ENCODE results near the gene SLC36A3. TPM values are rescaled to one million over a fixed set of nuclear protein-coding genes. Genes with fewer than 3 reads are reported as not detected.

The SLC36A3 gene
- polyA plus RNA-seq (2013, experiment 1 of 2) = not detected
- polyA plus RNA-seq (2013, experiment 2 of 2) = not detected

DNA sequence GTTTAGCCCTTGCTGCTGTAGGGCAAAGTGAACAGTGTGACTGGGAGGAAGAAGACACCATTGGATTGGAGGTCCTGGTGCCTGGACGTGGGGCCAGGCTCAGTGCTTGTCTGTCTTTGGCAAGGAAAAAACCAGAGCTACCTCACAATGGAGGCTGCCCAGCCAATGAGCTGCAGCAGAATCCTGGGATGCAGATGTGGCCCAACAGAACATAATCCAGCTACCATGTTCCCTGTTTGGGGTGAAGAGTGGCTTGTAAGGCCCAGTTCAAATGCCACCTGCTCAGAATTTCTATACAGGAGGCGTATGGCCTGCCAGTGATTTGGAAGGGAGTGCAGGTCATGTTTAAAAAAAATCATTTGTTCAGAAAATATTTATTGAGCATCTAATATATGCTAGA, at the start of gene SLC36A3:
Gene SLC36A3, minus strand, starts transcription at position 101 of the 400 bp plus-strand sequence. CDS start 412 bp downstream, outside the sequence.
- no peak within 1 kb of the TSS for H2BK5ac ChIP-seq (ENCODE audit: low read length)
- no peak within 1 kb of the TSS for H3K4ac ChIP-seq (ENCODE audit: low read length)
- H3K9ac ChIP-seq (ENCODE audit: low read depth, low read length, poor library complexity) = no peak within 1 kb of the TSS
- H3K14ac ChIP-seq (ENCODE audit: low read length) = no peak within 1 kb of the TSS
- peaks cover 0 to 3% (median 0%) of the 10 kb centered on the region in 3 experiments for H3K27me3 ChIP-seq (ENCODE audit: control insufficient read depth in 3 of 3, insufficient read depth in 3 of 3, low read depth in 1 of 3, low read length in 3 of 3)
- H3K23ac ChIP-seq (ENCODE audit: low read depth, low read length, poor library complexity) = peak within 1 kb of the TSS; percentile 29
- H2BK12ac ChIP-seq (ENCODE audit: low read length) = peak within 1 kb of the TSS; percentile 41
- no CpG with 5 or more reads among the region's 2 CpGs for WGBS, 2 donors (ENCODE audit: extremely low coverage in 2 of 2, insufficient read length in 2 of 2, insufficient replicate concordance in 1 of 2)
- no peak within 1 kb of the TSS for H3K4me2 ChIP-seq (ENCODE audit: insufficient read depth, low read length, poor library complexity, severe bottlenecking)
- no peak within 1 kb of the TSS for H2AFZ ChIP-seq (ENCODE audit: low read length)
- H3K9me3 ChIP-seq (replicated peaks in 1 of 2; ENCODE audit: control insufficient read depth in 2 of 2, insufficient read depth in 1 of 2, low read depth in 1 of 2, low read length in 2 of 2) = peaks cover 0 to 4% of the 10 kb centered on the region in 2 donors
- H3K18ac ChIP-seq (ENCODE audit: low read length) = peak within 1 kb of the TSS; percentile 35
- peak within 1 kb of the TSS; percentile 74 for H2AK5ac ChIP-seq (ENCODE audit: low read depth, low read length)
- H3K79me1 ChIP-seq (ENCODE audit: low read depth, low read length) = no peaks in the 10 kb centered on the region
- H3K4me3 ChIP-seq (ENCODE audit: low read length in 2 of 2) = no peak within 1 kb of the TSS
- peaks cover 0 to 3% of the 10 kb centered on the region in 2 donors for H3K4me1 ChIP-seq (ENCODE audit: control insufficient read depth in 2 of 2, insufficient read depth in 1 of 2, low read depth in 1 of 2, low read length in 2 of 2)
- H3K36me3 ChIP-seq (replicated peaks in 1 of 2; ENCODE audit: control insufficient read depth in 2 of 2, insufficient read depth in 2 of 2, low read length in 2 of 2) = peaks cover 0 to 1% of the 10 kb centered on the region in 2 donors
- H3K27ac ChIP-seq (replicated peaks; ENCODE audit: low read length) = no peak within 1 kb of the TSS
- no peak within 1 kb of the TSS for H4K8ac ChIP-seq (ENCODE audit: low read depth, low read length)
- no peak for DNase-seq (ENCODE audit: low spot score)
- no peak within 1 kb of the TSS for H4K91ac ChIP-seq (ENCODE audit: low read depth, low read length, poor library complexity)
- H2BK15ac ChIP-seq (ENCODE audit: low read length) = peak within 1 kb of the TSS; percentile 5
- H2BK120ac ChIP-seq (ENCODE audit: low read depth, low read length) = no peak within 1 kb of the TSS

DNA sequence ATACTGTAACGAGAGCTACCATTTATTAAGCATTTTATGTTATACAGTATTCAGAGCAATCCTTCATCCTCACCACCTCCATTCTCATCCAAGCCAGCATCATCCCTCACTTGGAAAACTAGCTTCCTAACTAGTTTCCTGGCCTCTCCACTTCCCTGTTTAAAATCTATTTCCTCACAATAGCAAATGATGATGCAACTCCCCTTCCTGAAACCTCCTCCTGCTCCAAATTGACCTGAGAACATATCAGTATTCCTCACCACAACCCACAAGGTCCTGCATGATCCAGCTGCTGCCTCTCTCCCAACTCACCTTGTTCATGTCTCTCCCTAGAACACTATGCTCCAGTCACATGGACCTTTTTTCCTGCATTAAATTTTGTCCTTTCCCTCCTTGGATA, 48.1 kb upstream of the SLC36A3 start:
- H2BK5ac ChIP-seq (ENCODE audit: low read length) = no peak overlapping the region

DNA sequence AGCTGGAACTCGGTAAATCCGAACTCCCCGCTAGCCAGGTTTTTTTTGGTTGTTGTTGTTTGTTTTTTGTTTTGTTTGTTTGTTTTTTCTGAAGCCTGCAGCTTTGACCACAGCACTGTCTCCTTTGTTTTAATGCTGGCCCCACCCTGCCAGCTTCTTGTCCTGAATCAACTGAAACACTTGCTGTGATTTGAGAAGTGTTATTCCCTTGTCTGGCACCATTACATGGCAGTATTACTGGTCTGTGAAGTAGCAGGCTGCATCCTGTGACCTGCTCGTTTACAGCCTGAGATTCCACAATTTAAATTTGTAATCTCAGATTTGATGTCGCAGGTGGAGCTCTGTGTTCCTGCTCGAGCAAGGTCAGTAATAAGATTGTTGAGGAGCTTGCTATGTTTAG, 45.2 kb upstream of the SLC36A3 start:
- Histone ChIP-seq H3K9ac (ENCODE audit: low read depth, low read length, poor library complexity) (no peak overlapping the region), H3K23ac (ENCODE audit: low read depth, low read length, poor library complexity) (no peak overlapping the region), H3K79me1 (ENCODE audit: low read depth, low read length) (no peaks in the 10 kb centered on the region), H3K27ac (replicated peaks; ENCODE audit: low read length) (no peak overlapping the region), H3K14ac (ENCODE audit: low read length) (no peak overlapping the region), H2BK15ac (ENCODE audit: low read length) (no peak overlapping the region), H4K91ac (ENCODE audit: low read depth, low read length, poor library complexity) (no peak overlapping the region), H4K8ac (ENCODE audit: low read depth, low read length) (no peak overlapping the region), H3K4me2 (ENCODE audit: insufficient read depth, low read length, poor library complexity, severe bottlenecking) (no peak overlapping the region), H3K18ac (ENCODE audit: low read length) (no peak overlapping the region), H3K9me3 (replicated peaks in 1 of 2; ENCODE audit: control insufficient read depth in 2 of 2, insufficient read depth in 1 of 2, low read depth in 1 of 2, low read length in 2 of 2) (no peaks in the 10 kb centered on the region), H3K4me3 (ENCODE audit: low read length in 2 of 2) (no peak overlapping the region), H3K27me3 (ENCODE audit: control insufficient read depth in 3 of 3, insufficient read depth in 3 of 3, low read depth in 1 of 3, low read length in 3 of 3) (peaks cover 0 to 39% (median 0%) of the 10 kb centered on the region in 3 experiments), H3K4ac (ENCODE audit: low read length) (no peak overlapping the region), H3K36me3 (replicated peaks in 1 of 2; ENCODE audit: control insufficient read depth in 2 of 2, insufficient read depth in 2 of 2, low read length in 2 of 2) (no peaks in the 10 kb centered on the region), H3K4me1 (ENCODE audit: control insufficient read depth in 2 of 2, insufficient read depth in 1 of 2, low read depth in 1 of 2, low read length in 2 of 2) (peaks cover 0 to 15% of the 10 kb centered on the region in 2 donors), H2BK5ac (ENCODE audit: low read length) (no peak overlapping the region), H2BK12ac (ENCODE audit: low read length) (no peak overlapping the region), H2AFZ (ENCODE audit: low read length) (no peak overlapping the region), H2BK120ac (ENCODE audit: low read depth, low read length) (no peak overlapping the region), H2AK5ac (ENCODE audit: low read depth, low read length) (no peak overlapping the region)
- no peak for DNase-seq (ENCODE audit: low spot score)
- WGBS, 2 donors (ENCODE audit: extremely low coverage in 2 of 2, insufficient read length in 2 of 2, insufficient replicate concordance in 1 of 2) = no CpG with 5 or more reads among the region's 6 CpGs

More for the DNA sequence above, 48.1 kb upstream of the SLC36A3 start:
- no peaks in the 10 kb centered on the region for H3K9me3 ChIP-seq (replicated peaks in 1 of 2; ENCODE audit: control insufficient read depth in 2 of 2, insufficient read depth in 1 of 2, low read depth in 1 of 2, low read length in 2 of 2)
- H3K14ac ChIP-seq (ENCODE audit: low read length) = no peak overlapping the region
- H3K23ac ChIP-seq (ENCODE audit: low read depth, low read length, poor library complexity) = no peak overlapping the region
- peaks cover 0 to 3% of the 10 kb centered on the region in 2 donors for H3K4me1 ChIP-seq (ENCODE audit: control insufficient read depth in 2 of 2, insufficient read depth in 1 of 2, low read depth in 1 of 2, low read length in 2 of 2)
- H3K27me3 ChIP-seq (ENCODE audit: control insufficient read depth in 3 of 3, insufficient read depth in 3 of 3, low read depth in 1 of 3, low read length in 3 of 3) = peaks cover 0 to 13% (median 0%) of the 10 kb centered on the region in 3 experiments
- DNase-seq (ENCODE audit: low spot score) = no peak
- no peak overlapping the region for H2BK120ac ChIP-seq (ENCODE audit: low read depth, low read length)
- no peak overlapping the region for H2AK5ac ChIP-seq (ENCODE audit: low read depth, low read length)
- H2BK15ac ChIP-seq (ENCODE audit: low read length) = no peak overlapping the region
- H3K4me3 ChIP-seq (ENCODE audit: low read length in 2 of 2) = no peak overlapping the region
- no peak overlapping the region for H3K9ac ChIP-seq (ENCODE audit: low read depth, low read length, poor library complexity)
- no peak overlapping the region for H2AFZ ChIP-seq (ENCODE audit: low read length)
- no peak overlapping the region for H3K4me2 ChIP-seq (ENCODE audit: insufficient read depth, low read length, poor library complexity, severe bottlenecking)
- H3K18ac ChIP-seq (ENCODE audit: low read length) = no peak overlapping the region
- no CpG with 5 or more reads among the region's 1 CpG for WGBS, 2 donors (ENCODE audit: extremely low coverage in 2 of 2, insufficient read length in 2 of 2, insufficient replicate concordance in 1 of 2)
- H3K4ac ChIP-seq (ENCODE audit: low read length) = no peak overlapping the region
- H4K8ac ChIP-seq (ENCODE audit: low read depth, low read length) = no peak overlapping the region
- H3K27ac ChIP-seq (replicated peaks; ENCODE audit: low read length) = no peak overlapping the region
- H3K36me3 ChIP-seq (replicated peaks in 1 of 2; ENCODE audit: control insufficient read depth in 2 of 2, insufficient read depth in 2 of 2, low read length in 2 of 2) = no peaks in the 10 kb centered on the region
- H4K91ac ChIP-seq (ENCODE audit: low read depth, low read length, poor library complexity) = no peak overlapping the region
- no peak overlapping the region for H2BK12ac ChIP-seq (ENCODE audit: low read length)
- H3K79me1 ChIP-seq (ENCODE audit: low read depth, low read length) = no peaks in the 10 kb centered on the region

DNA sequence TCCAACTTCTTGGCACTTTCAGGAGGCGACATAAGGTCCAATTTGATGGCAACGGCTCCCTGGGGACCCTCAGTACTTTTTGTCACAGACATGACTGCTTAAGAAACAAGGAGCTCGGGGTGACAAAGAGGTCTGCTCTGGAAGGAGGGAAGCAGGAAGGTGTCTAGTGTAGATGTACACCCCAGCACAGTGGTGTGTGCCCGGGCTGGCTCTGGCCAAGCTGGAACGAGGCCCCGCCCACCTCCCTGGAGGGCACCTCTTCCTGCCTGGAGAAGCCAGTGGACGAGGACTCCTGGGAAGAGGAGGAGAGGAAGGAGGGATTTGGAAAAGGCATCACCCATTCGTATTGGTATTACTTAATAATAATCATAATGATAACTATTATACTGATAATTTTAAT, 43.8 kb upstream of the SLC36A3 start, which contains the start of gene SLC36A2:
Gene SLC36A2, minus strand, starts transcription at position 191 of the 400 bp plus-strand sequence. Its CDS starts 99 bp downstream, at position 92.
- Histone ChIP-seq H3K4me1 (ENCODE audit: control insufficient read depth in 2 of 2, insufficient read depth in 1 of 2, low read depth in 1 of 2, low read length in 2 of 2) (peaks cover 0 to 15% of the 10 kb centered on the region in 2 donors), H3K14ac (ENCODE audit: low read length) (no peak within 1 kb of the TSS), H3K9ac (ENCODE audit: low read depth, low read length, poor library complexity) (no peak within 1 kb of the TSS), H4K91ac (ENCODE audit: low read depth, low read length, poor library complexity) (no peak within 1 kb of the TSS), H2BK15ac (ENCODE audit: low read length) (no peak within 1 kb of the TSS), H2BK120ac (ENCODE audit: low read depth, low read length) (no peak within 1 kb of the TSS), H3K36me3 (replicated peaks in 1 of 2; ENCODE audit: control insufficient read depth in 2 of 2, insufficient read depth in 2 of 2, low read length in 2 of 2) (no peaks in the 10 kb centered on the region), H3K79me1 (ENCODE audit: low read depth, low read length) (no peaks in the 10 kb centered on the region), H3K4me2 (ENCODE audit: insufficient read depth, low read length, poor library complexity, severe bottlenecking) (no peak within 1 kb of the TSS), H3K23ac (ENCODE audit: low read depth, low read length, poor library complexity) (no peak within 1 kb of the TSS), H2AK5ac (ENCODE audit: low read depth, low read length) (peak within 1 kb of the TSS; percentile 25), H2BK5ac (ENCODE audit: low read length) (no peak within 1 kb of the TSS), H3K27me3 (ENCODE audit: control insufficient read depth in 3 of 3, insufficient read depth in 3 of 3, low read depth in 1 of 3, low read length in 3 of 3) (peaks cover 0 to 47% (median 0%) of the 10 kb centered on the region in 3 experiments), H3K4me3 (ENCODE audit: low read length in 2 of 2) (no peak within 1 kb of the TSS), H3K18ac (ENCODE audit: low read length) (no peak within 1 kb of the TSS), H3K27ac (replicated peaks; ENCODE audit: low read length) (no peak within 1 kb of the TSS), H2AFZ (ENCODE audit: low read length) (no peak within 1 kb of the TSS), H3K9me3 (replicated peaks in 1 of 2; ENCODE audit: control insufficient read depth in 2 of 2, insufficient read depth in 1 of 2, low read depth in 1 of 2, low read length in 2 of 2) (no peaks in the 10 kb centered on the region), H4K8ac (ENCODE audit: low read depth, low read length) (no peak within 1 kb of the TSS), H2BK12ac (ENCODE audit: low read length) (no peak within 1 kb of the TSS), H3K4ac (ENCODE audit: low read length) (no peak within 1 kb of the TSS)
- no CpG with 5 or more reads among the region's 8 CpGs for WGBS, 2 donors (ENCODE audit: extremely low coverage in 2 of 2, insufficient read length in 2 of 2, insufficient replicate concordance in 1 of 2)
- no peak for DNase-seq (ENCODE audit: low spot score)

Data from neuronal stem cell (in vitro differentiated cells).